ENCODE measurements around the gene NUDT3.
"Not testable (repeated sequence)": the region's sequence is repeated elsewhere in the genome, so short reads cannot be mapped to it uniquely, and the experiment has no call there.

NUDT3 gene

DNA sequence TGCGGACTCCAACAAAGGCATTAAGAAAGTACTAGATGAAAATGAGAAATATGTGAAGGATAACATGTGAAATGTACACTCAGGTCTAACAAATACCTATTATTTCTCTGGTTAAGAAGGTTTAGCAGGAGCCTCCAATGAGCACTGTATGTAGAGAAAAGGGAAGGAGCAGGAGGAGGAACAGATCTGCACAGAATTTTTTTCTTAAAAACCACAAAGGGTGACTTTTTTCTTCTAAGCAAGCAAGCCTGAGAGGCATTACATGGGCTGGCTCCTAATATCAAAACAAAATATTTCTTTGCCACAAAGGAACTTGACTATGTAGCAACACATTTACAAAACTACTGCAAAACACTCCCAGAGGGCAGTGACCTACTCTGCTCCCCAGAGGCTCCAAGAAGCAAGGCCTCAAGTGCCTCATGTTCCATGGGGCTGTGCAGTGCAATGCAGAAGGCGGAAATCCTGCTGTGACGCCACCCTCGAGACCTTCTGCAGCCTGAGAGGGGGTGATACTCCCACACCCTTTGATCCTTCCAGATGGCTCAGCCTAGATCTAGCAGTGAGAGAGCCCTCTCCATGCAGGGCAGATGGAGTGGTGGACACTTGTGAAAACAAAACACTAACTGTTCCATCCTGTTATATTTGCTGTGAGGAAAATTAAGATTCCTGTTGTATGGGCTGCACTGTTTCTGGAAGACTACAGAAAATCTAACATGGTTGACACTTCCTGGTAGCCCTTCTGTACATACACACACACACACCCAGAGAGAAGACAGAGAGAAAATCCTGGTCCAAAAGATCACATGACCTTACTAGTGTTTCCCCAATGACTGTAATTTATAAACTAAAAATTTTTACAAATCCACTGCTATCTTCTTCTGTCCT is 107.7 kb downstream of the NUDT3 start:
- DNase-seq: no peak

DNA sequence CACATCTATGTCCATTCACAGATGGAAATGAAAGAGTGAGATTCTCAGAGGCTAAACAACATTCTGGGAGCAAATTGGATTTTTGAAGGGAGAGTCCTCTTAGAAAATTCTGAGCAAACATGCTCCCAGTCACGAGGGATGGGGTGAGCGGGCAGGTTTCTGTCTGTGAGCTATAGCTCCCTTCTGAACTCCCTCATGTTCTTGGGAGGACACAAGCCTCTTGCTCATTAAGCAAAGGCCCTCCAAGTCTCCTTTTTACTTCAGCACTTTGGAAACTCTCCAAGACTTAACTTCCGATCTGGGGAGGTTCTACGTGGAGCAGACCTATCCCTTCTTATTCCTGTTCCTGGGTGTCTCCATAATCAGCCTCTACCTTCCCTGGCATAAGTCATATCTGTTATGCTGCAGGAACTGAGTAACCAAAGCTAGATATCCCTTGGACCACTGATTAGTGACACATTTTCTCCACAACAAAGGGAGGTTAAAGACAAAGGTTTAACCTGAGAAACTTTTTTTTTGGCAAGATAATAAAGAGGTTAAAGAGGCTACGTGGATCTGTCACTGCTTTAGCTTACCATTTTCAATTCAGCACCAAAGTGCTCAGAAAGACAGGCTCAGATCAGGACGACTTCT is 110.7 kb downstream of the NUDT3 start:
- no peak for DNase-seq

DNA sequence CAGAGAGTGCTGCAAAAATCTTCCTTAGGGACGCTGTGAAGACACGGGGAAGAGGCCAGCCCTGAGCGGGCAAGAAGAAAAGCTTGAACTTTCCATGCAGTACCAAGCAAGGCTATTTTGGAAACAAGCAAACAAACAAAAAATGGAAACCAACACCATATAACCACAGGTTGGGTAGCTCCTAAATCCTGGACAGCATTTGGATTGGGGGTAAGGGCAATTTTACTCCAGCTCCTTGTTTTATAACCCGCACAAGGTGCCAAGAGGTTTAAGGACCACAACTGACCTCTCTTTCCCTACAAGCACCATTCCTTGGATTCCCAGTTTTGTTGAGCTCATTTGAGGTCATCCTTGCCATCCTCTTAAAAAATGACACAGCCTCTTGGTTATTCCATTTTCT is 112.3 kb downstream of the NUDT3 start:
- DNase-seq: no peak

DNA sequence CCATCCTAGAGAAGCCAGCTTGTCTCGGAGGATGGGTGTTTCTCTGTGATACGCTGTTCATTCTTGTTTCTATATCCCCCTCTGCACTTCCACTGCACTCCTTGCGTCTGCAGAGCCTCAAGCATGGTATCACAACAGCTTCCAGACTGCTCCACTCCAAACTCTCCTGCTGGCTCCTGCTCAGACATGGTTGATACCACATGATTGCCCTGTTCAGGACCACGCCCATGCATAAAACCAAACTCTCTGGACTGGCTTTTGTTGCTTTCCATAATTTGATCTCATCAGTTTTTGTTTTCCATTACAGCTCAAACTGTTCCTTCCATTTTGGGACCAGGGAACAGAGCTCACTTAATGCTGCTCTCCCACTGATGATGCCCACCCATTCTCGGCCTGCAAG is 113.6 kb downstream of the NUDT3 start:
- no peak for DNase-seq

DNA sequence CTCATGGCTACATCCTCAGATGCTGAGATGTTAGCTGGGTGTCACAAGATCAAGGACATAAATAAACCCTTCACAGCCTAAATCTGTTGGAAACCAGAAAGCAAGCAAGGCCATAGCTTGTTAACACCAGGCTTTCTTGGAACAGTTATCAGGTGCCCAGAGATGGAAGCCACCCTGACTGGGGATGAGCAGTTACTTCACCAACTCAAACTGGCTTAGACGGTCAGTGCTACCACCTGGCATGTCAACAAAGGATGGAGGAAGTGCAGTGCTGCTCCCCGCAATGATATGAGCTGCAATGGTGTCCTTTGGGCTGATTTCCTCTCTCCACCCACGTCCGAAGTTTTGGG is 114.7 kb downstream of the NUDT3 start:
- no peak for DNase-seq

DNA sequence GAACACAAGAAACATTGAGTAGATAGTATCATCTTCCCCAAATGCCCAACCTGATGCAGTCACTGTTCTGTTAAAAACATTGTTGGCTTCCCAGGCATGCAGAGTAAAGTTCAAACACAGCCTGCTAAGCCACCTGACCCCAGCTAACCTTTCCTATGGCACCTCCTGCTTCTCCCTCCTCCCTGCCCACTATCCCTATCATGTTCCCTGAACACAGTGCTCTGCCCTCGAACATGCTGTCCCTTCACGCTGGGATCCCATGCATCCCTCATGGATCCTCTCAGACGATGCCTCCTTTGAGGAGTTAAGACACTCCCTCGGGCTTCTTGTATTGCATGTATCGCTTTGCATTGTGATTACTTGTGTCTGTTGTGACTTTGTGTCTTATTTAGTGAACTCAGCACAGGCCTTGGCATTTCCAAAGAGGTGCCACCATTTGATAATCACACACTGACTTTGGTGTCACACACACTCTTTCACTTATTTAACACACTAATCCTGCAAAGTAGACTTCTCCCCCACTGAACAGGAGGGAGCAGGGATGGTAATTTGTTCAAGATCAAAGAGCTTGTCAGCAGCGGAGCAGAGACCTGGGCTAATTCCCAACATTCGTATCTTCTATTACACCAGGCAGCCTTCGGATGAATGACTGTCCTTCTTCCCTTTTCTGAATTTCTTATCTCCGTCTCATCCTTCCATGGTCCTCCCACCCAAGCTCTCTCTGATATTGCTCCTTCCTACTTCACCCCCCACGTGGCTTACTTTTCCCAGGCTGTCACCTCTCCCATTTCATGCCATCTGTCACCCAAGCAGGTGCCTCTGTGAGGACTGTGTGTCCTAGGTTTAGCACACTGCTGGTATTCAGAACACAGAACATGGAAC is 115.3 kb downstream of the NUDT3 start:
- DNase-seq: no peak

DNA sequence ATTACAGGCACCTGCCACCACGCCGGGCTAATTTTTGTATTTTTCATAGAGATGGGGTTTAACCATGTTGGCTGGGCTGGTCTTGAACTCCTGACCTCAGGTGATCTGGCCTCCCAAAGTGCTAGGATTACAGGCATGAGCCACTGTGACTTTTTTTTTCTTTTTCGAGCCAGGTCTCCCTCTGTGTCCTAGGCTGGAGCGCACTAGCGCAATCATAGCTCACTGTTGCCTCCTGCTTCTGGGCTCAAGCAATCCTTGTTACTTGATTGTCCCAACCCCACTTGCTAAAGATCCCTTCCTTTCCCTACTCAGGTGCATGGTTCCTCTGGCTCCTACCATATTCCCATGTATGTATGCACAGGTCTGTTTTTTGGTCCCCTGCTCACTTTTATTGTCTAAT is 116.3 kb downstream of the NUDT3 start:
- no peak for DNase-seq

DNA sequence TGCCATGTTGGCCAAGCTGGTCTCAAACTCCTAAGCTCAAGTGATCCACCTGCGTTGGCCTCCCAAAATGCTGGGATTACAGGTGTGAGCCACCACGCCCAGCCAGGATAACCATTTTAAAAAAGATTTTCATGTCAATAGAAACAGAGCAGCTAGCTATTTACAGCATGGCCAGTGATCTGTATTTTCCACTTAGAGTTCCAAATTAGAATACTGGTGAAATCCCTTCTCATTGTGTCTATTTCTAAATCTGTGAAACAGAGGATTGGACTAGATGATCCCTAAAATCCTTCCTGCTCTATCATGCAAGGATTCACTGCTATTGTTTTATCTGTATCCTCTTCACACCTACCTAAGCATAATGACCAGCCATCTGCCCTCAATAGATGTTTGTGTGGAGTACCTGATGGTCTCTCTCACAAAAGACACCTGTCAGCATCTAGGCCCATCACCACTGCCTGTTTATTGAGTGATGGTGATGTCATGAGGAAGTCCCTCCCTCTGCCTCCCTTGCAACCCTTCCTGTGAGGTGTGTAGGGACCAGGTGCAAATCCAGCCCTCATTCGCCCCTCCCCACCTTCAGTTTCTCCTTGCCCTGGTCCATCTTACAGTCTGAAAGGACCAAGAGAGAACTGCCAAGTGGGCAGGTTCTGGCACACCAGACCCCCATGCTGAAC is 117.2 kb downstream of the NUDT3 start:
- no peak for DNase-seq

DNA sequence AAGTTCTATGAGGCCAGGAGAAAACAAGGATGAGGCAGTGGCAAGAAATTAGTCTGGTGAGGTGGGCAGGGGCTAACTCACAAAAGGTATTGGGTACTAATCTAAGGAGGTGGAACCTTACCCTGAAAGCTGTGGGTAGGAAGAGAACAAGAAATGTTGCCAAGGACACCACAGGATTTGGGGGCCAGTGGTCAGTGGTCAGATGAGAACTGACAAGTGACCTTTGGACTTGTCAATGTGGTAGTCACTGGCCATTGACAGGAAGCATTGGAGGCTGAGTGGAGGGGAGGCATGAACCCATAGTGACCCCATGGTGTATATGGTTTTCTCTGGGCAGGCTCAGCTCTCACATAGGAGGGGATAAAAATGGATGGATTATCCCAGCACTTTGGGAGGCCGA is 118.3 kb downstream of the NUDT3 start:
- DNase-seq: no peak

DNA sequence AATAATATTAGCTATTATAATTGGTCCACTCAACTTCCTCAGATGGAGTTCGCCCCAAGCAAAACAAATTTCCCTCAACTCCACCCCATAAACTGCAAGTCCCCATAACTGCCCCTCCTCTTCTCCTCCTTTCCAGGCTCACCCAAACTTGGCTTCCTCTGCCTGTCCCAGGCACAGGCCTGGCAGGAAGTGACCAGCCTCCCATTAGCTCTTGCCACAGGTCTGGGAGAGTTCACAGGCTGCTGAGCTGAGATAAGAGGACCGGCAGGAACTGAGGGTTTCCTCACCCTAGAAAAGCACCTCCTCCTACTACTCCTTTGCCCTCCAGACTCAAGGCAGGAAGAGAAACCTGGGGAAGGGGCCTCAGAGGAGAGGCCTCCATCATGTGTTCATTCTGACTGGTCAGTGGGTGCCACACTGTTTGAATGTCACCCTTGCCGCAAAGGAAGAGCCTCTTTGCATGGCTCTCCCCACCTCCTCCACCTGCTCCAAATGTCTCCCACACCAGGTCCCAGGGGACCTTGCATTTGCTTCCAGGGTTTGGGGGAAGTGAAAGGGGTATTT is 119.1 kb downstream of the NUDT3 start:
- DNase-seq: no peak

DNA sequence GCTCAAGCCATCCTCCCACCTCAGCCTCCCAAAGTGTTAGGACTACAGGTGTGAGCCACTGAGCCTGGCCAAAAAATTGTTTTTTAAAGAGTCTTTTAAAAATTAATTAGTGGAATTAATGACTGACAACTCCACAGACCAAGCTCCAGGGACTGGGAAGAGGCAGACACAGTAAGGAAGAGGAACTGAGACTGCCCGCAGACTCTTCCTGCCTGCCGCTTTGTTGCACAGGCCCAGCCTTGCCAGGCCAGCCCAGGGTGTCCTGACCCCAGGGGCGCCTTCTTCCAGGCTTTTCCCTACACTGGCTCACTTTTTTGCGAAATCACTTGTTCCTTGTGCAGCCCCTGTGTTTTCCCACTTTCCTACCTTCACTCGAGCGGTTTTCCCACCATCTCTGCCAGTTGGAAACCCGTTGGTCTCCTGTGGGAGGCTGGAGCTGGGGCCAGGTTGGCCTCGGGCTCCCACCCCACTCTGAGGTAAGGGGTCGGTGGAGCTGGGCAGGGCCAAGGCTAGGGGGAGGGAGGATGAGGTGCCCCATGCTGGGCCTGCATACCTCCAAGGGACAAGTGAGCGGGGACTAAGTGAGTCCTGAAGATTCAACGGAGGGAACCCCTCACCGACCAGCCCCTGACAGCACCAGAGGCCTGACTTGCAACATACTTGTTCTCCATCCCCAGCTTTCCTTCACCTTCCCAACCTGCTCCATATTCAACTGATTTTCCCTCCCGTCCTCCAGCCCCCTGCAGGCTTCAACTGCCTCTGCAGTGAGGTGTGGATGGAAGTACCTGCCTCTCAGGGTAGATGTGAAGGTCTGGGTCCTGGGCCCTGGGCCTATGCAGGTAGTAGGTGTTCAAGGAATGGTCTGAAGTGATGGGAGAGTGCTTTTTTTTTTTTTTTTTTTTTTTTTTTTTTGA is 120.2 kb downstream of the NUDT3 start:
- no peak for DNase-seq

DNA sequence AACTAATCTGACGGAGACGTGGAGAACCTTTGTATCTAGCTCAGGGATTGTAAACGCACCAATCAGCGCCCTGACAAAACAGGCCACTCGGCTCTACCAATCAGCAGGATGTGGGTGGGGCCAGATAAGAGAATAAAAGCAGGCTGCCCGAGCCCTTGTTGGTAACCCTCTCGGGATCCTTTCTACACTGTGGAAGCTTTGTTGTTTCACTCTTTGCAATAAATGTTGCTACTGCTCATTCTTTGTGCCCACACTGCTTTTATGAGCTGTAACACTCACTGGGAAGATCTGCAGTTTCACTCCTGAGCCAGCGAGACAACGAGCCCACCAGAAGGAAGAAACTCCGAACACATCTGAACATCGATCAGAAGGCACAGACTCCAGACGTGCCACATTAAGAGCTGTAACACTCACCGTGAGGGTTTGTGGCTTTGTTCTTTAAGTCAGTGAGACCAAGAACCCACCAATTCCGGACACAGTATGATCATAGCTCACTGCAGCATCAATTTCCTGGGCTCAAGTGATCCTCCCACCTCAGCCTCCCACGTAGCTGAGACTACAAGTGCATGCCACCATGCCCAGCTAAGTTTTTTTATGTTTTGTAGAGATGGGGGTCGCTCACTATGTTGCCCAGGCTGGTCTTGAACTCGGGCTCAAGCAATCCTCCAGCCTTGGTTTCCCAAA is 122.7 kb downstream of the NUDT3 start:
- DNase-seq: not testable (repeated sequence)

DNA sequence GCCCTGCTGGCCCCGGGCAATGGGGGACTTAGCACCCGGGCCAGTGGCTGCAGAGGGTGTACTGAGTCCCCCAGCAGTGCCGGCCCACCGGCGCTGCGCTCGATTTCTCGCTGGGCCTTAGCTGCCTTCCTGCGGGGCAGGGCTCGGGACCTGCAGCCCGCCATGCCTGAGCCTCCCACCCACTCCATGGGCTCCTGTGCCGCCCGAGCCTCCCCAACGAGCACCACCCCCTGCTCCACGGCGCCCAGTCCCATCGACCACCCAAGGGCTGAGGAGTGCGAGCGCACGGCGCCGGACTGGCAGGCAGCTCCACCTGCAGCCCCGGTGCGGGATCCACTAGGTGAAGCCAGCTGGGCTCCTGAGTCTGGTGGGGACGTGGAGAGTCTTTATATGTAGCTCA is 123.3 kb downstream of the NUDT3 start:
- DNase-seq: not testable (repeated sequence)

DNA sequence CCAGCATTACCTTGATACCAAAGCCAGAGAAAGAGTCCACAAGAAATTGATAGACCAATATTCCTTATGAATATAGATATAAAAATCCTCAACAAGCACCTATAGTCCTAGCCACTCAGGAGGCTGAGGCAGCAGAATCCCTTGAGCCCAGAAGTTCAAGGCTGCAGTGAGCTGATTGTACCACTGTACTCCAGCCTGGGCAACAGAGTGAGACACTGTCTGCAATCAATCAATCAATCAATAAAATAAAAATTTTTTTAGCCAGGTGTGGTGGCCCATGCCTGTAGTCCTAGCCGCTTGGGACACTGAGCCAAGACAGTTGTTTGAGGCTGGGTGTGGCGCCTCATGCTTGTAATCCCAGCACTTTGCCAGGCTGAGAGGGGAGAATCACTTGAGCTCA is 124.7 kb downstream of the NUDT3 start:
- DNase-seq: no peak

DNA sequence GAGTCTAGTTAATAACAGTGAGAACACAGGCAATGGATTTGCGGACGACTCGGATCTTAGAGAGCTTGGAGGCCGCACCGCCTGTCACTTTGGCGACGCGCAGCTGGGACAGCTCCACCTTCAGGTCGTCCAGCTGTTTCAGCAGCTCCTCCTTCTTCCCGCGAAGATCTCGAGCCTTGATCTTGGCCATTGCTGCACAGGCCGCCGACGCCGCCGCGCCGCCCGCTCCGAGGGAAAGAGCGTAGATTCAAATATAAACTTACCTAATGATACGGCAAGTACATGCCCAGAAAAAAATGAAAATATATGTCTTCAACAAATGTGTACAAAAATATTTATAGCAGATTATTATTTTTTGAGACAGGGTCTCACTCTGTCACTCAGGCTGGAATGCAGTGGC is 129.0 kb downstream of the NUDT3 start:
- DNase-seq: not testable (repeated sequence)

DNA sequence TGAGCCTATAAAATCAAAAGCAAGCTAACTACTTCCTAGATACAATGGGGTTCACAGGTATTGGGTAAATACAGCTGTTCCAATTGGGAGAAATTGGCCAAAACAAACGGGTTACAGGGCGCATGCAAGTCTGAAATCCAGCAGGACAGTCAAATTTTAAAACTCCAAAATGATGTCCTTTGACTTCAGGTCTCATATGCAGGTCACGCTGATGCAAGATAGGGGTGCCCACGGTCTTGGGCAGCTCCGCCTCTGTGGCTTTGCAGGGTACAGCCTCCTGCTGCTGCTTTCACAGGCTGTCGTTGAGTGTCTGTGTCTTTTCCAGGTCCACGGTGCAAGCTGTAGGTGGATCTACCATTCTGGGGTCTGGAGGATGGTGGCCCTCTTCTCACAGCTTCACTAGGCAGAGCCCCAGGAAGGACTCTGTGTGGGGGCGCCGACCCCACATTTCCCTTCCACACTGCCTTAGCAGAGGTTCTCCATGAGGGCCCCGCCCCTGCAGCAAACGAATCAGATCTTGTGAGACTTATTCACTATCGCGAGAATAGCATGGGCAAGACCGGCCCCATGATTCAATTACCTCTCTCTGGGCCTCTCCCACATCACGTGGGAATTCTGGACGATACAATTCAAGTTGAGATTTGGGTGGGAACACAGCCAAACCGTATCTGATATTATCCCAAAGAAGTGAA is 131.7 kb downstream of the NUDT3 start:
- no peak for DNase-seq

DNA sequence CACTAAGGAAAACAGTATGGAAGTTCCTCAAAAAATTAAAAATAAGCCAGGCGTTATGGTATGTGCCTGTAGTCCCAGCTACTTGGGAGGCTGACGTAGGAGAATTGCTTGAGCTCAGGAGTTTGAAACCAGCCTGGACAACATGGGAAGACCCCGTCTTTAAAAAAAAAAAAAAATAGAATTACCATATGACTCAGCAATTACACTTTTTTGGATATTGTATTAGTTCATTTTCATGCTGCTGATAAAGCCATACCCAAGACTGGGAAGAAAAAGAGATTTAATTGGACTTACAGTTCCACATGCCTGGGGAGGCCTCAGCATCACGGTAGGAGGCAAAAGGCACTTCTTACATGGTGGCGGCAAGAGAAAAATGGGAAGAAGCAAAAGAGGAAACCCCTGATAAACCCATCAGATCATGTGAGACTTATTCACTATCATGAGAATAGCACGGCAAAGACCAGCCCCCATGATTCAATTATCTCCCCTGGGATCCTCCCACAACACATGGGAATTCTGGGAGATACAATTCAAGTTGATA is 132.9 kb downstream of the NUDT3 start:
- DNase-seq: no peak

DNA sequence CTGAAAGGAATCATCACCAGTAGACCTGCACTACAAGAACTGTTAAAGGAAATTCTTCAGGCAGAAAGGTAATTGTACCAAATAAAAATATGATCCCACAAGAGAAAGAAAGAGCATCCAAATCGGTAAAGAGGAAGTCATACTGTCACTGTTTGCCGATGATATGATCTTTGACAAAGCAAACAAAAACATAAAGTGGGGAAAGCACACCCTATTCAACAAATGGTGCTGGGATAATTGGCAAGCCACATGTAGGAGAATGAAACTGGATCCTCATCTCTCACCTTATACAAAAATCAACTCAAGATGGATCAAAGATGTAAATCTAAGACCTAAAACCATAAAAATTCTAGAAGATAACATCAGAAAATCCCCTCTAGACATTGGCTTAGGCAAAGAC is 140.1 kb downstream of the NUDT3 start:
- not testable (repeated sequence) for DNase-seq

DNA sequence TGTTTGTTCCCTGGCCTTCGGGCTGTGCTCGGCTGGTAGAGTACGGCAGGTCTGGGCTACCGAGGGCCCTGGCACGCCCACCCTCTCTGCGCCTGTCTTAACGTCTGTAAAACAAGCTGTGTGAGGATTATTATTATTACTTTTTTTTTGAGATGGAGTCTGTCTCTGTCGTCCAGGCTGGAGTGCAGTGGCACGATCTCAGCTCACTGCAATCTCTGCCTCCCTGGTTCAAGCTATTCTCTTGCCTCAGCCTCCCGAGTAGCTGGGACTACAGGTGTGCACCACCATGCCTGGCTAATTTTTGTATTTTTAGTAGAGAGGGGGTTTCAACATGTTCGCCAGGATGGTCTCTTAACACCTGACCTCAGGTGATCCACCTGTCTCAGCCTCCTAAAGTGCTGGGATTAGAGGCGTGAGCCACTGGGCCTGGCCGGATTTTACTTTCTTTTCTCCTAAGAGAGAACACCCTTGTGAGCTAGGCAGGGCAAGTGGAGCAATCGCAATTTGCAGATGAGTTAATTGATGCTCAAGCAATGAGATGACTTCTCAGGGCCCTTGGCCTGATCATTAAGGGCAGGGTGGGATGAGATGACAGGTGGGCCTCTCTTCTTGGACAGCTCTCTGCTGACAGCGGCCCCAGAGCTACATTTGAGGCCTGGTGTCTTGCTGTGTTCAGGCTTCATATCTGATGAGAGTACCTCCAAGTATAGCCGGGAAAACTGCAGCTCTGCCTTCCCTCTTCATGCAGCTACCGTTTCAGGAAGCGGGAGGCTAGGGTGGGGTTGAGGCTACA is 142.8 kb downstream of the NUDT3 start:
- no peak for DNase-seq
